GM21447 (cell line): ENCODE measurements around the gene VPS50.

ENCODE experiments used
- ATAC-seq: cut with Tn5 transposase; IDR thresholded peaks from one replicate; pipeline ENCODE4 v1.9.1; 2021; ENCODE audit not compliant: unreplicated experiment

Gene VPS50

DNA sequence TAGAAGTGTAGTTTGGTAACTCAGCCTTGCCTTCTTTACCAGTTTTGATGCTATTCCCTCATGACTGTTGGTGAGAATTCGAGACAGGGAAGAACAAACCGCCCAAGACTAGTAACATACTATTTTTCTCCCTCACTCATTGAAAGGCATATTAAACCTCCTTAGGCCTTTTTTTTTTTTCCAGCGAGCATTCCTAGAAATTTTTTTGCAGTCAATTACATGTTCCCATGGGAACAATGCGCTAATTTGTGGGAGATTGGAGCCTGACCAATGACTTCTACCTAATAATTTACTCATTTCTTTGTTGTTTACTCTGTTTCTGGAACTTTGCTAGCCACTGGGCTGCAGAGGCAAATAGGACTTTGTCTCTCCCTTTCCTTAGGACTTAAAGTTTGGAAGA, 6.0 kb downstream of the VPS50 start:
- no peak for ATAC-seq

DNA sequence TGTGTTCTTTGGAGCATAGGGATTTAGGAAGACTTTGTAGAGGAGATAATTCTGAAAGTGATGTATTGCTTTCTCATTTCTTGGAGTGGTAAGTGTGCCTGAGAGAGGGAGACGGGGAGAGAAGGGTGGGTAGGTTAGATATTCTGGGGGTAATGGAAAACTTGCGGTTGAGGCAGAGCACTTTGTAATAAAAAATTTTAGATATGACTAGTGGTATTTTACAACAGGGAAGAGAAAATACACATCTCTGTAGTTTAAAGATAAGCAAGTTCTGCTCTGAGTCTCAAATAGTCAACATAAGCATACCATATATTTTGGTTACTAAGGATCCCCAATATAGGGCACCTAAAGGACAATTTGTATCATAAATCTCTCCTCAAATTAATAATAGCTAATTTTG, 6.6 kb downstream of the VPS50 start:
- ATAC-seq: no peak

DNA sequence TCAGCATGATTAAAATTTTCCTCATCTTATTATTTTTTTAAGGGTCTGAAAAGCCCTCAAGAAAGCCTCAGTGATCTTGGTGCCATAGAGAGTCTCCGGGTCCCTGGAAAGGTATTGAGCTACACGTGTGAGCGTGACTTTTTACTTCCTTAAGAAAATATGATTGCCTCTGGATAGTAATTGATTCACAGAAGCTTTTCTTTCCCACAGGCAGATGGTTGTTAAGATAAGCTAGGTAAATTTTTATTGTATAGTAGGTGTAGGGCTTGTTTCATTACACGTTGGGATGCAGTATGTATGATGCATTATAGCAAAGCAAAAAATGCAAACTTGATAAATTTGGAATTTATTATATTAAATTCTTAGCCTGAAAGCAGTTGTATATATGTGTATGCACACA, 7.7 kb downstream of the VPS50 start:
- ATAC-seq: no peak

DNA sequence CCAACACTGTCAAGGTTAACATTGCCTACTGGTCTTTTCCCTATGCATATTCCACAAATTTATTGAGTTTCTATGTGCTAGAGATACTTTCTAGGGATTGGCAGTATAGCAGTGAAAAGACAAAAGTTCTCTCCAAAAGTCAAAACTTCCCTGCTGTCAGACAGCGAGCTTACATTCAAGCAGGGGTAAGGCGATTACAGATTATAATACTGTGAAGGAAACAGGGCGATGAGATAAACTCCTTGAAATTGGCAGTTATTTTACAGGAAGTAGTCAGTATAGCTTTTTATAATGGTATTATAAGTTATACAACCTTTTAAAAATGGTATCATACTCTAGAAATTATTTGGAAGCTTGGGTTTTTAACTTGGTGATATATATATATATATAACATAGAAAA, 9.9 kb downstream of the VPS50 start:
- ATAC-seq: no peak

DNA sequence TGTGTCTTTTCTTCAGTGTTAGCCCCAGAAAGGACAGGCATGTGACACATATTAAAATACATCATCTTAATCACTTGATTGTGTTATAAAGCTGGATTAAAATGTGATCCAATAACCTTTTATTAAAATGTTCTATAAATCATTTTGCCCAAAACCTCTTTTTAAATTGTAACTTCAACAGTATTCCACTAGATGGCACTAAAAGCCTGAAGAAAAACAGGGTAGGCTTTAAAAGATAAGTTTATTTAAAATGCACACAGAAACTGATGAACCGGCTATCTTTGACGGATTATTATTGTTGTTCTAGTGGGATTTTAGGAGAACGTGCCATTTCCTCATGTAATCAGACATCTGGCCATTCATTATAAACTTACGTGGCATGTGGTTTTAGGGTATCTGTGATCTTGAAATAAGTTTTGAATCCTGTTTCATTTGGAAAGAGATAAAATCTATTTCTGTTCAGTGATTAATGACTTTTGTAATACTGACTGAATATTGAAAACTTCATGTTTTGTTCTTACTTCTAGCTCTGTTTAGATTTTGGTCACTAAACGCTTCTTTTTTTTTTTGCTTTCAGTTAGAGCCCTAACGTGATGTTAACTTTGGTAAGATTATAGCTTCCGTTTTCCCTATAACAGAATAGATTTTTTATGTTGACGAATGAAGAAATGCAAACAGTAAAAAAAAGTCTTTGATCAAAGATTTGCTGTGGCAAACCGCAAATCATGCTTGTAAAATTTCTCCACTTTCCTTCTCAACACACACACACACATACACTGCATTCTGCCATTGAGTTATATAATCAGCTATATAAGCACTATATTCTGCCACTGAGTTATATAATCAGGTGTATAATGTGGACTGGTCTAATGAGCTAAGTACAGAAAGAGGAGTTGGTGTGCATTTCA, 13.6 kb downstream of the VPS50 start:
- ATAC-seq: no peak

DNA sequence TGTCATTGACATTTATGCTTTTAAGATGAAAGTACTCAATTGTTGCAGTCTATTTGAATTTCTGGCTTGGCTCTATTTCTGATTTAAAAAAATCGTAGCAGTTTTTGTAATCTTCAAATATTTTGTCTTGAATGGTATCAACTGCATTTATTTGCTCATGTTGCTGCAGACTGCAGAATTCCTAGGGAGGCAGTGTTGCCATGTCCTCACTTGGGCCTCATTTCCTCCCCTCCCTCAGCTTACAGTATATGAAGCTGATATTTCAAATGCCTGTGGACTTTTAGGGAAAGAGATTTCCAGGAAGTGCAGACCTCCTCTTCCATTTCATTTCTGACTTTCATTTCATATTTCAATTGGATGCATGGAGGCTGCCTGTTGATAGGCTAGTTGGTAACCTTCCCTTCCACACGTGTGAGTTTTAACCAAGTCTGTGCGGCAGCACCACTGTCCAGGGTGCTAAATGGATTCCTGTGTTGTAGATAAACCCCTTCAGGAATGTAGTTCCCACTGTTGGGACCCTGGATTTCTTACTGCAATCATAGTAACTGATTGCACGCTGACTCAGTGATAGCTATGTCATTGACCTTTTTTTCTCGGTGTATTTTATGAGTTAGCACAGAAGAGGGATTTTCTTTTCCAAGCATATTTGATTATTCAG, 17.5 kb downstream of the VPS50 start:
- ATAC-seq: no peak

DNA sequence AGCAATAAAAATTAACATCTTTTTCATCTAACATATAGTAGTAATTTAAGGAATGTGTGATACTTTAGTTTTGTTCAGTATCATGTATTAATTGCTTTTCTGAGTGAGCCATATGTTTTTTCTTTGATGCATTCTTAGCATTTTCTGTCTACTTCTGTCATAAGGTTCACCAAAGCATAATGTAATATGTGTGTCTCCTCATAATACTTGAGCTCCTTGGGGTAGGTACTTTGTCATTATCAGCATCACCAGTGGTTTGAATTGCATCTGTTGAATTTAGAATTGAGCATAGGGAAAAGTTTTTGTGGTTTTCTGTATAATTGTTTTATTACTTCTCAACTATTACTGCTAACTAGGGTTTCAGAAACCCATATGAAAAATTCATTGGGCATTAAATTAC, 26.5 kb downstream of the VPS50 start:
- no peak for ATAC-seq

DNA sequence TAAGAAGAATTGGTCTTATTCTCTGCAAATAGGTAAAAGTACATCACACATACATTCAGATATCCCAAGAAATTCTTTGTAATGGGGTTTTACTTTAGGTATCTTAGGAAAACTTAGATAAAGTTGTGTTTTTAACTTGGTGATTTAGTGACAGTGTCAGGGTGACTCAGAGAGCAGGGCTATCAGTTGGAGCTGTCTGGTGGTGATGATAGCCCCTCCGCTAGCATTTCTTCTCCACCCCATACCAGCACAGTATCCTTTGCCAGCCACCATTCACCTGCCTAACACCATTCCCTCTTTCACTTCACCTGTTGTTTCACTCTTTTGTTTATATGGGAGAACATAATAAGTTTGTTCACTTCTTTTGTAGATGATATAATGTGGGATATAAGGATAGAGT, 30.4 kb downstream of the VPS50 start:
- no peak for ATAC-seq

DNA sequence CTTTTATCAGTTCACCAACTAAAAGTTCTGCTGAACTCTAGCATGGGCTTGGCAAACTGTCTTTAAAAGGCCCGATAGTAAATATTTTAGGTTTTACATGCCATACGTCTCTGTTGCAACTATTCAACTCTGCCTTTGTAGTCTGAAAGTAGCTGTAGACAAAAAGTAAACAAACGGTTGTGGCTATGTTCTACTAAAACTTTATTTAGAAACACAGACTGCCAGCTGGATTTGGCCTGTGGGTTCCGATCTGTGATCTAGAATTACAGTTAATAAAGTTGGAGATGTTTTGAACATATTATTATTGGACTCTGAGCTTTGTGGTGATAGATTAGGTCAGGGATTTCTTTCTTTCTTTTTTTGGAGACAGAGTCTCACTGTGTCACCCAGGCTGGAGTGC, 33.1 kb downstream of the VPS50 start:
- ATAC-seq: no peak

DNA sequence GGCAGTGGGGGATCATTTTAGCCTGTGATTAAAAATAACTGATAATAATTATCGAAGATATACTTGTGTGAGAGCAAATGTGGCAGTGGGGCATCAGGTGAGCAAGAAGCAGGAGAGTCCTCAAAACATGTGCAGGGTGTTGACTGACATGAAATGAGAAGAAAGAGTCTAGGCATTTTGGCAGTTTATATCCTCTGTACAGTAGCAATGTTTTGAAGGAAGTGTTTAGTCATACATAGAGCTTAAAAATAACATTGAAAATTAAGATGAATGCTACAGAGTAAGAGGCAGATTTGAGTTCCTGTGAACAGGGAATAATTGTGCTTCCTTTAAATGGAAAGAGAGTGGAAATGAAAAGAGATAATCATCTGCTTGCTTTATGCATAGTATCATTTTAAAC, 47.4 kb downstream of the VPS50 start:
- no peak for ATAC-seq

DNA sequence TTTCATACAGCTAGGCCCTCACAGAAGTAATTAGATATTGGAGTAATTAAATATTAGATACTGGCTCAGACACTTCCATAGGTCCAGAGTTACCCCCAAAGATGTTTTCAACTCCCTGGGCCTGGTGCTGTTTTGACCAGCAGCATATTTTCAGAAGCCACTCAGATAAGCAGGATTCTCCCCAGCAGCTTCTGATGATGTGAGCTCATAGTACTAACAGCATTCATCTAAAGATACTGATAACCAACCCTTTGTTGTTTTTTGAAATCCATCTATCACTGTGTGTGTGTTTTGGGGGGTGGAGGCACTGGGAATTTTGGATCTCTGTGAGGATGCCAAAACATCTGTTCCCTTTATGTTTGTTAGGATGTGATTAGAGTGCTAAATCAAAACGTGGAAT, 52.7 kb downstream of the VPS50 start:
- no peak for ATAC-seq

DNA sequence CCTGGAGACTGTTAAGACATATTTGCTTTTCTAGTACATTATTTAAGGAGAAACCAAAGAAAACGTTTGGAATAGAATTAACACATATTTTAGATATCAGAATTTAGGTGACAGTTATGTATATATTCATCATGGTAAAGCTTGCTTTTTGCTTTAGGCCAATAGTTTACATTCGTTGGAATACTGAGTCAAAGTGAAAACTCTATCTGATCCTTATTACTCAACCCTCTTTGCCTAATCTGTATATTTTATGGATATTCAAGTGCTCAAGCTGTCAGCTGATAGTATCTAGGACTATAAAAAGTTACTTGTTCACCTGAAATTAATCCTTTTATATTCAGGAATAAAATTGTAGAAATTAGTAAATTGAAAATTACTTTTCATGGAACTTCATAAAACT, 61.1 kb downstream of the VPS50 start:
- ATAC-seq: no peak

DNA sequence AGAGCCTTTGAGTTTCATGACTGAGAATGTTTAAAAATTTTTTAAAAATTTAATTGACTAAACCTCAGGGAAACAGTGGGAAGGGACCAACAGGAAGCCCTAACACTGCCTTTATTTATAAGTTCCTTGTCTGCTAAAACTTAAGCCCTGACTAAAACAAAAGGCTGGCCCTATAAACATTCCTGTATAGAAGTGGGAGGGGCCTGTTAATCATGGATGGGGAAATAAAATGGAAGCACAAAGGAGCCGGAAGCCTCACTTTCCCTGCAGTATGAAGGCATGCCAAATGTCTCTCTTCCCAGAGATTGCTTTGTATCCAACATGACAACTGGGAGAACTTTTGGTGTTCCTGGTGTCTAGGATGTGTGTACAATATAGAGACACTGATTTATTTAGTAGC, 66.0 kb downstream of the VPS50 start:
- no peak for ATAC-seq

DNA sequence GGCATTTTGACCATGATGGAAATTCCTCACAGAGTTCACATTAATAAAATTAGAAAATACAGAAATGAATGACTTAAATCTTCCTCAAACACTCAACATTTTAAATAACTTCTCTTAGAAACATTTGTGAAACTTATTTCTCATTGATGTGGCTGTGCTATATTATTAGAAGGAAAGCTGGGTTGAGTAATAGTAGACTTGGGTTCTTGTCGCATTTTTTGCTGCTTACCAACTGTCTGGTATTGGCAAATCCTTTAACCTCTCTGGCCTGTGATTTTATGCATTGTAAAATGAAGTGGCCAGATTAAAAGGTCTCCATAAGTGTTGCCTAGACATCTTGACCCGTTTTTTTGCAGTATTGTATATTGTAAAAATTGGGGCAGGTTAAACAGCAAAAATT, 66.5 kb downstream of the VPS50 start:
- ATAC-seq: no peak

DNA sequence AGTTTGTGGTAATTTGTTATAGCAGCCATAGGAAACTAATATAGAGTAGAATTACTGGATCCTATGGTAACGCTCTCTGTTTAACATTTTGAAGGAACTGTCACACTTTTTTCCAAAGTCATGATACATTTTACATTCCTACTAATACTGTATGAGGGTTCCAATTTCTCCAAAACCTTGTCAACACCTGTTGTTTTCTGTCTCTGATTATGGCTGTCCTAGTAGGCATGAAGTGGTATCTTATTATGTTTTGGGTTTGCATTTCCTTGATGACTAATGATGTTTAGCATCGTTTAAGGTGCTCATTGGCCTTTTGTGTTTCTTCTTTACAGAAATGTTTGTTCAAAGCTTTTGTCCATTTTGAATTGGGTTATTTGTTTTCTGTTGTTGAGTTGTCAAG, 69.6 kb downstream of the VPS50 start:
- ATAC-seq: no peak

DNA sequence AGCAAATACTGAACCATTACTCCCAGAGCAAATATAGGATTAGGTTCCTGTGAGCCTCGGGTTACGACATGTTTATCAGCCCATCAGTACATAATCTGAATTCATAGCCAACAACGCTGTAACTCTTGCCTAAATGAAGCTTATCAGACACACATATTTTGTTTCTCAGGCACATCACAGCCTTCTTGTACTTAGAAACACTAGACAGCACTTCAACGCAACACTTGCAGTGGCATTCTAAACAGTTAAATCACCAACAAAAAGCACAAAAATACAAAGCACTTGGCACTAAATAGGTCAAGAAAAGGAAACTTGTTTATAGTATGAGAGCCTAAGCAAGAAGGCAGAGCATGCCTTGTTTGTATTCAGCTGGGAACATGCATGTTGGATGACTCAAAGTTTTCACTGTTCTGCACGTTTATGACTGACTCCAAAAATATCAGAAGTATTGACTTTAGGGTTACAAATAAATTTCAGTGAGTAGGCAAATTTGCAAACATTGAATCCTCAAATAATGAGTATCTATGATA, 75.0 kb downstream of the VPS50 start:
- no peak for ATAC-seq

DNA sequence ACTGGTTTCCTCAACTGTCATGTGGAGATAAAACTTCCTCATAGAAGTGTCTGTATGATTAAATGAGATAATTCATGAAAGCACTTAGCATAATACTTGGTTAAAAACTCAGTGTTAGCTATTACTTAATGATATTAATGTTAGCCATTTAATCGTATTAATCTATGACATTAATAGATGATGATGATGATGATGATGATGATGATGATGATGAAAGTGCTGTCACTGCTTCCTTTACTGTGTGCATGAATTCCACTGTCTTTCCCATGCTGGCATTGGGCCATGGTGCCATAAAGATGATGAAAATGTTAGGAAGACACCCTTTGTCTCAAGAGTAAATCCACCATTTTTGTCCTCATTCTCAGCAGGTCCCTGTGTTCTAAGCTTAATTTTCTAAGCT, 75.8 kb downstream of the VPS50 start:
- no peak for ATAC-seq

DNA sequence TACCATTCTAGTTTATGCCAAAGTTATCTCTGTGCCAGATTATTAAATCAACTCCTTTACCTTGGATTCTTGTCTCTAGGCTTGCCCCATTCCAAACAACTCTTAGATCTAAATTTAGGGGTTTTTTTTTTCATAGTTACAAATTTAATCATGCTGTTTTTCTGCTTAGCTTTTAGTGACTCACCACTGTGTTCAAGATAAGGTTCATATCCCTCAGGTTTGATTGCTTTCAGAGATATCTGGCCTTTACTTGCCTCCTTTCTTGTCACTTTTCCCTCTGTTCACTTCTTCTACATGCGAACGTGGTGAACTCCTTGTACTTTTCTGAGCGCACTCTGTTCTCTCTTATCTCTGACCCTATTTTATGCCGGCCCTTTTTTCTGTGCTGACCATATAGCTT, 78.2 kb downstream of the VPS50 start:
- ATAC-seq: no peak

DNA sequence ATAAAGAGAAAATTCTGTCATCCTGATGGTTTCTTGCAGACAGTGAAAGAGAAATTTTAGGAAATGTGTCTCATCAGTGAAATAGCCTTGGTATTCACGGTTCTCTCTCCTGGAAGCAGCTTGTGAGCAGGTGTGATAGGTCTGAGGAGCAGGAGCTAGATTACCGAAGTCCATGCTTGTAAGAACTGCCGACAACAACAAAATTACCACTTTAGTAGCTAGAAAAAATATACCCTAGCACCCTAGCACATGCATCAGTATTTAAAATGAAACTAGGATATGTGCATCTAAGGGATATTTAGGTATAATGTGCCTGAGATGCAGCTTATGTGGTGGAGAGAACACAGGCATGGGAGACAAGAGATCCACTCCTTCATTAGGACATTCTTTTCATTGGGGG, 82.3 kb downstream of the VPS50 start:
- ATAC-seq: no peak

DNA sequence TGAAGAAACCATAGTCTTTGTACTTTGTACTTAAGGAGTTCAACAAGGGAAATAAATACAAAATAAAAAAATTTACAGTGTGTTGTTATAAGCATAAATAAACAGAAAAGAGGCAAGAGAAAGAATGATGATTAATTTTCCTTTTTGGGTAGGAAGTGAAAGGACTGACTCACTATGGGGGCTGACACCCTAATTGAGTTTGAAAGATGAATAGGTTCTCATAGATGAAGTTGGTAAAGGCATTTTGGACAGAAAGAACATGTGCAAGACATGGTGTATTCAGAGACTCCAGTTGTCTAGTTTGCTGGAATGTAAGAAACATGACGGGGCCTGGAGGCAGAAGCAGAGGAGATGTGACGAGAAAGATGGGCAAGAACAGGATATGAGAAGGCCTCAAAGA, 83.7 kb downstream of the VPS50 start:
- no peak for ATAC-seq

DNA sequence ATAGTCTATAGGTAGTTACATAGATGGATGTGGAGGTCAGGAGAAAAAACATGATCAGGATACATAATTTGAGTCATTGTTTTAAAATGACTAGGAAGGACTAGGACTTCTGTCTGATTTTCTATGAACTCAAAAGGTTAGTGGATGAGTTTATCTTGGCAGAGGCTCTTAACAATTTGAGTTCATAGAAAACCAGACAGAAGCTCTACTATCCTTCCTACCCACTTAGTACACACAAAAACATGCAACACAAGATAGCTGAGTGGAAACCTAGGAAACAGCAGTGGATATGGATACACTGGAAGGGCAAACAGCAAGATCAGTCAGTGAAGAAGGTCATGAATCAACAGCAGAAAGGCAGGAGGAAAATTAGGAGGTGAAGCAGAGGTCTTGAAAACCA, 84.6 kb downstream of the VPS50 start:
- no peak for ATAC-seq

DNA sequence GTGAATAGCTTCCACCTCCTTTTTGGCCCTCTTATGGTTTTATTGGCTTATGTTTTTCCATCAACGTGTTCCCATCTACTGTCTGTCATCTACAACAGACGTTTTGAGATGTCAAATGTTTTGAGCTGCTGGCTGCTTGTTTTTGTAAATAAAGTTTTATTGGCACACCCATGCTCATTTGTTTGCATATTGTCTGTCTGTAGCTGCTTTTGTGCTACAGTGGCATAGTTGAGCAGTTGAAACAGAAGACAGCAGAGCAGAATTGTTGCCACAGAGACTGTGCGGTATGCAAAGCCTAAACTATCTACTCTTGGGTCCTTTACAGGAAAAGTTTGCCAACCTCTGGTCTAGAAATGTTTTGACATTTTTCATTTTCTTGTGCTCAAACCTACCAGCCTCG, 88.7 kb downstream of the VPS50 start:
- no peak for ATAC-seq
